Measurements from ENCODE around the gene TST. TPM values are rescaled to one million over a fixed set of nuclear protein-coding genes. Genes with fewer than 3 reads are reported as not detected.

TST gene
- polyA plus RNA-seq, 2 of the 4 experiments (the other 2 are of a cell fraction), result 43.2 to 50.1 TPM

GRCh38 chr22:36977401-36977861 is 41.8 kb downstream of the TST start:
- 5% methylated on average over 7 of the region's 13 CpGs for WGBS (ENCODE audit: missing lambda C conversion rate)
- peak; percentile 70 to 72 for DNase-seq (ENCODE audit: low read depth in 1 of 2, low spot score in 1 of 2)
- no peak for FAIRE-seq
- H3K4me3 ChIP-seq, result peak overlapping the region; percentile 46
- CTCF ChIA-PET, result interaction anchor here (0.6 to 5.9 kb wide), 46 partner anchors 9 to 411 kb away, joined by 3 to 53 read pairs (median 4); partner anchors contain the start of genes IFT27, MPST and TST
- no peaks in the 10 kb centered on the region for H3K4me1 ChIP-seq
- ATAC-seq, result peak; percentile 96 to 98
- no peaks in the 10 kb centered on the region for H3K9me3 ChIP-seq
- H3K4me2 ChIP-seq, result peak overlapping the region; percentile 81
- POLR2A ChIA-PET, result interaction anchor here (0.6 kb wide), 1 partner anchor 48 kb away, joined by 3 read pairs; no protein-coding TSS in a partner anchor
- peak; percentile 79; the same call in 1 of the 2 replicates for TF ChIP-seq HOXB5 (CRISPR knock-in tag; IDR thresholded peaks at IDR 0.05)
- no peak for TF ChIP-seq CHD4 (IDR thresholded peaks at IDR 0.05; ENCODE audit: borderline replicate concordance)
- TF ChIP-seq REST (IDR thresholded peaks at IDR 0.05), result no peak
- peak in 1 of 2 experiments; percentile 16; a peak in 1 of 5 replicates for TF ChIP-seq RAD21 (conservative IDR thresholded peaks at IDR 0.05 in 1 of 2, IDR thresholded peaks at IDR 0.05 in 1 of 2)
- TF ChIP-seq HEYL (CRISPR knock-in tag; IDR thresholded peaks at IDR 0.05), result peak; percentile 76; the same call in 1 of the 2 replicates
- peak; percentile 85; the same call in 1 of the 2 replicates for TF ChIP-seq ATOH8 (CRISPR knock-in tag; IDR thresholded peaks at IDR 0.05; ENCODE audit: low read depth)
- TF ChIP-seq EHF (CRISPR knock-in tag; IDR thresholded peaks at IDR 0.05), result 0 out of 2 replicates have a peak, but pooled peaks have one; percentile 50
- no peak for TF ChIP-seq ZFP36 (IDR thresholded peaks at IDR 0.05; ENCODE audit: borderline replicate concordance, partially characterized antibody)
- 0 out of 2 replicates have a peak, but pooled peaks have one; percentile 17 for TF ChIP-seq HMGXB4 (CRISPR knock-in tag; IDR thresholded peaks at IDR 0.05; ENCODE audit: borderline replicate concordance)
- peak; percentile 61; the same call in 1 of the 2 replicates for TF ChIP-seq ZSCAN20 (CRISPR knock-in tag; IDR thresholded peaks at IDR 0.05)
- no peak for TF ChIP-seq POLR2A (IDR thresholded peaks at IDR 0.05; ENCODE audit: low read length)
- TF ChIP-seq MAX (IDR thresholded peaks at IDR 0.05), result peak; percentile 14; the same call in 1 of the 2 replicates
- no peak for TF ChIP-seq MYC (IDR thresholded peaks at IDR 0.05; ENCODE audit: borderline replicate concordance, low read length)
- no peak for TF ChIP-seq BHLHE40 (IDR thresholded peaks at IDR 0.05; ENCODE audit: low read depth, low read length)
- TF ChIP-seq E2F6 (IDR thresholded peaks at IDR 0.05; ENCODE audit: borderline replicate concordance, low read depth), result no peak
- TF ChIP-seq HOXB13 (CRISPR knock-in tag; IDR thresholded peaks at IDR 0.05; ENCODE audit: low read depth), result peak; percentile 82
- no peak for TF ChIP-seq RARB (CRISPR knock-in tag; IDR thresholded peaks at IDR 0.05)
- peak; percentile 28; the same call in 1 of the 3 replicates for TF ChIP-seq CTCF (IDR thresholded peaks at IDR 0.05)
- no peak for TF ChIP-seq CBX2 (IDR thresholded peaks at IDR 0.05; ENCODE audit: borderline replicate concordance, low read depth)
- TF ChIP-seq CBX8 (IDR thresholded peaks at IDR 0.05), result no peak
- H3K27ac ChIP-seq, result peak overlapping the region; percentile 63 to 86; a peak in 5 of 6 replicates
